PC-3 (cell line): Measurements from ENCODE around the gene DOCK4.

Experiments used
- CTCF ChIP-seq: fragments of 300-600 bp; sonication (generic); conservative IDR thresholded peaks from 2 replicates; pipeline ENCODE4 v1.5.1; 2017; ENCODE audit warnings: antibody characterized with exemption, low read depth, mild to moderate bottlenecking, low read length
- EZH2 ChIP-seq: fragments of 300-600 bp; sonication (generic); IDR thresholded peaks from one replicate; pipeline ENCODE4 v1.6.1; 2017; ENCODE audit warnings: antibody characterized with exemption, mild to moderate bottlenecking, low read length; ENCODE audit not compliant: unreplicated experiment
- EZH2phosphoT487 ChIP-seq: fragments of 300-600 bp; sonication (generic); IDR thresholded peaks from 2 replicates; pipeline ENCODE4 v1.6.1; 2018; ENCODE audit warnings: mild to moderate bottlenecking, antibody characterized with exemption, low read length, borderline replicate concordance

- TF ChIP-seq CTCF: no peak
- no peak for TF ChIP-seq EZH2
- no peak for TF ChIP-seq EZH2phosphoT487
These were observed 127.1 kb downstream of the DOCK4 start for GRCh38 chr7:112079122-112079521.
